H9 (cell line): Measurements from ENCODE around the gene ERVMER34-1. TPM values are rescaled to one million over a fixed set of nuclear protein-coding genes. Genes with fewer than 3 reads are reported as not detected.

Experiments used
- DNase-seq: peaks from one replicate; pipeline ENCODE4 v3.0.0-alpha.2; 2017
- H2AFZ ChIP-seq: one replicate; pipeline ENCODE4 v1.6.1; 2013; ENCODE audit warnings: mild to moderate bottlenecking, low read length, control low read depth, moderate library complexity
- H2AK5ac ChIP-seq: 2 replicates; pipeline ENCODE4 v1.6.1; 2013; ENCODE audit warnings: low read length, control low read depth, mixed read lengths; ENCODE audit not compliant: insufficient read length
- H2BK120ac ChIP-seq: one replicate; pipeline ENCODE4 v1.6.1; 2013; ENCODE audit warnings: low read depth, mild to moderate bottlenecking, low read length, control low read depth, inconsistent platforms; ENCODE audit not compliant: poor library complexity, severe bottlenecking
- H2BK12ac ChIP-seq: 2 replicates; pipeline ENCODE4 v1.6.1; 2013; ENCODE audit warnings: low read length, control low read depth, mixed read lengths, low read depth; ENCODE audit not compliant: insufficient read length
- H2BK15ac ChIP-seq: 2 replicates; pipeline ENCODE4 v1.6.1; 2013; ENCODE audit warnings: low read depth, low read length, control low read depth
- H2BK20ac ChIP-seq: one replicate; pipeline ENCODE4 v1.6.1; 2013; ENCODE audit warnings: low read depth, mild to moderate bottlenecking, low read length, control low read depth, inconsistent platforms; ENCODE audit not compliant: poor library complexity, severe bottlenecking
- H2BK5ac ChIP-seq: 2 replicates; pipeline ENCODE4 v1.6.1; 2013; ENCODE audit warnings: low read length, control low read depth, mixed read lengths; ENCODE audit not compliant: insufficient read length
- H3K14ac ChIP-seq: 2 replicates; pipeline ENCODE4 v1.6.1; 2013; ENCODE audit warnings: low read length, control low read depth; ENCODE audit not compliant: insufficient read depth
- H3K18ac ChIP-seq: 2 replicates; pipeline ENCODE4 v1.6.1; 2013; ENCODE audit warnings: low read depth, mild to moderate bottlenecking, mixed read lengths, low read length, control low read depth; ENCODE audit not compliant: insufficient read length
- H3K23ac ChIP-seq: 2 replicates; pipeline ENCODE4 v1.6.1; 2013; ENCODE audit warnings: low read length, control low read depth, mixed read lengths, low read depth; ENCODE audit not compliant: insufficient read length
- H3K23me2 ChIP-seq: 2 replicates; pipeline ENCODE4 v1.6.1; 2013; ENCODE audit warnings: low read depth, mild to moderate bottlenecking, mixed read lengths, low read length, control low read depth; ENCODE audit not compliant: insufficient read length, poor library complexity, severe bottlenecking
- H3K27ac ChIP-seq: 2 replicates; pipeline ENCODE4 v1.5.1; 2013; ENCODE audit warnings: low read length, control low read depth, mixed read lengths, low read depth; ENCODE audit not compliant: insufficient read length
- H3K27me3 ChIP-seq: 2 replicates; pipeline ENCODE4 v1.6.1; 2013; ENCODE audit warnings: low read length, control low read depth, inconsistent platforms; ENCODE audit not compliant: insufficient read depth
- H3K4ac ChIP-seq: 2 replicates; pipeline ENCODE4 v1.6.1; 2013; ENCODE audit warnings: low read depth, mild to moderate bottlenecking, control low read depth, inconsistent platforms, low read length, moderate library complexity
- H3K4me1 ChIP-seq: 2 replicates; pipeline ENCODE4 v1.6.1; 2013; ENCODE audit warnings: low read length, control low read depth, inconsistent platforms; ENCODE audit not compliant: insufficient read depth
- H3K4me2 ChIP-seq: 2 replicates; pipeline ENCODE4 v1.6.1; 2013; ENCODE audit warnings: low read length, control low read depth, mixed read lengths; ENCODE audit not compliant: insufficient read length, insufficient read depth
- H3K56ac ChIP-seq: 2 replicates; pipeline ENCODE4 v1.6.1; 2013; ENCODE audit warnings: low read depth, mild to moderate bottlenecking, mixed read lengths, low read length, control low read depth; ENCODE audit not compliant: insufficient read length
- H3K79me1 ChIP-seq: 2 replicates; pipeline ENCODE4 v1.6.1; 2013; ENCODE audit warnings: low read depth, mild to moderate bottlenecking, moderate library complexity, low read length, control low read depth, inconsistent platforms; ENCODE audit not compliant: insufficient read depth, poor library complexity, severe bottlenecking
- H3K79me2 ChIP-seq: 2 replicates; pipeline ENCODE4 v1.6.1; 2013; ENCODE audit warnings: low read length, control low read depth, inconsistent platforms; ENCODE audit not compliant: insufficient read depth
- H3K9ac ChIP-seq: 2 replicates; pipeline ENCODE4 v1.6.1; 2013; ENCODE audit warnings: low read length, control low read depth, mixed read lengths; ENCODE audit not compliant: insufficient read length; ENCODE audit errors: extremely low read depth
- H3K9me3 ChIP-seq: one replicate; pipeline ENCODE4 v1.6.1; 2013; ENCODE audit warnings: low read depth, low read length, inconsistent platforms; ENCODE audit not compliant: control insufficient read depth
- H3T11ph ChIP-seq: one replicate; pipeline ENCODE4 v1.6.1; 2013; ENCODE audit warnings: mild to moderate bottlenecking, low read length, control low read depth, inconsistent platforms
- H4K20me1 ChIP-seq: one replicate; pipeline ENCODE4 v1.6.1; 2013; ENCODE audit not compliant: control insufficient read depth, insufficient read length, insufficient read depth
- H4K5ac ChIP-seq: 2 replicates; pipeline ENCODE4 v1.6.1; 2013; ENCODE audit warnings: low read depth, mild to moderate bottlenecking, mixed read lengths, low read length, control low read depth; ENCODE audit not compliant: insufficient read length
- H4K8ac ChIP-seq: replicated peaks from 2 replicates; pipeline ENCODE4 v1.6.1; 2013; ENCODE audit warnings: low read length, control low read depth, mixed read lengths, low read depth; ENCODE audit not compliant: insufficient read length
- H4K91ac ChIP-seq: 2 replicates; pipeline ENCODE4 v1.6.1; 2013; ENCODE audit warnings: low read depth, mild to moderate bottlenecking, moderate library complexity, mixed read lengths, low read length, control low read depth; ENCODE audit not compliant: insufficient read length
- H3K27ac Mint-ChIP-seq, 3 experiments: 2 replicates in 2 of 3; 3 replicates in 1 of 3; pipeline ENCODE4 v1.8.0; 2020 to 2021; ENCODE audit warnings: mixed read lengths in 3 of 3, mild to moderate bottlenecking in 1 of 3, moderate library complexity in 1 of 3
- H3K27me3 Mint-ChIP-seq: 2 replicates; pipeline ENCODE4 v1.8.0; 2021; ENCODE audit warnings: low read depth, mild to moderate bottlenecking, moderate library complexity, mixed read lengths
- H3K36me3 Mint-ChIP-seq, 3 experiments: 2 replicates in 2 of 3; 3 replicates in 1 of 3; pipeline ENCODE4 v1.8.0; 2020 to 2021; ENCODE audit warnings: low read depth in 3 of 3, mixed read lengths in 3 of 3; ENCODE audit not compliant: insufficient read depth in 1 of 3
- H3K4me1 Mint-ChIP-seq, 2 experiments: 2 replicates each; pipeline ENCODE4 v1.8.0; 2020; ENCODE audit warnings: mixed read lengths in 2 of 2
- H3K4me3 Mint-ChIP-seq, 2 experiments: 2 replicates in 1 of 2; 3 replicates in 1 of 2; pipeline ENCODE4 v1.8.0; 2020 to 2021; ENCODE audit warnings: mild to moderate bottlenecking in 2 of 2, mixed read lengths in 2 of 2, moderate library complexity in 1 of 2
- H3K9me3 Mint-ChIP-seq, 2 experiments: 2 replicates in 1 of 2; 3 replicates in 1 of 2; pipeline ENCODE4 v1.8.0; 2020; ENCODE audit warnings: mild to moderate bottlenecking in 2 of 2, mixed read lengths in 2 of 2, moderate library complexity in 1 of 2
- WGBS: extraction: QIAGEN DNeasy Blood & Tissue Kit; methylation state at CpG from one replicate; pipeline ENCODE4 v1.1.7; 2013; ENCODE audit warnings: missing lambda C conversion rate, low lambda C conversion rate, mixed read lengths; ENCODE audit not compliant: insufficient read length; ENCODE audit errors: extremely low coverage; 5-methylcytosine and 5-hydroxymethylcytosine counted together
- total RNA-seq: library from RNA; stranded (reverse); gene quantifications from 2 replicates; pipeline ENCODE4 v1.2.1, GENCODE V29; 2021
- TF ChIP-seq, protein P1 (sequence below): fragments of 200-600 bp; sonication (generic); conservative IDR thresholded peaks from 3 replicates; pipeline ENCODE4 v1.8.0; 2021; ENCODE audit warnings: antibody characterized with exemption, mild to moderate bottlenecking

Gene ERVMER34-1
- total RNA-seq, 1 experiment from 2014 or later, result 14.4 TPM

DNA sequence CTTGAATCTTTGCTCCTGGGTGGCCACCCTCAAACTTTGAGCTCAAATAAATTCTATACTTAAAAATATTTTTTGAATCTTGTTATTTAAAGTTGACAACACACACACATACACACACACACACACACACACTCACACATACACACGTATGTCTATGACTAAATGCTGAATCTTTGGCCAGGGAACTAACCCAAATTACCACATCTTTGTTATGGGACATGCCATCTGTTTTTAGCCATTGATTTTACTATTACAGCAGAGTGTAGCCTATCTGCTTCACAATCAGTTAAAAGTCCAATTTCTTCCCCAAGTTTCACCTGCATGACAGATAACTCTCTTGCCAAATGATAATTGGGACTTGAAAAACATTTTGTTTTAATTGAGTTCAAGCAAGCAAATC, 47.1 kb downstream of the ERVMER34-1 start:
- H4K20me1 ChIP-seq, result no peaks in the 10 kb centered on the region
- H2BK20ac ChIP-seq, result no peak overlapping the region
- H2AFZ ChIP-seq, result no peak overlapping the region
- H3K14ac ChIP-seq, result no peak overlapping the region
- Mint-ChIP-seq H3K27ac (no peak overlapping the region), H3K27me3 (no peaks in the 10 kb centered on the region), H3K36me3 (no peaks in the 10 kb centered on the region), H3K4me3 (no peak overlapping the region), H3K4me1 (peaks cover 10 to 15% of the 10 kb centered on the region in 2 experiments), H3K9me3 (no peaks in the 10 kb centered on the region)
- H3K79me2 ChIP-seq, result no peaks in the 10 kb centered on the region
- no peak overlapping the region for H3K4me2 ChIP-seq
- no peak overlapping the region for H3K56ac ChIP-seq
- no peak overlapping the region for H2BK15ac ChIP-seq
- no peaks in the 10 kb centered on the region for H3K23me2 ChIP-seq
- no peak overlapping the region for H2BK12ac ChIP-seq
- no peak overlapping the region for H4K91ac ChIP-seq
- WGBS, result no CpG with 5 or more reads among the region's 1 CpG
- no peak overlapping the region for H4K5ac ChIP-seq
- H3K4ac ChIP-seq, result no peak overlapping the region
- TF ChIP-seq, protein P1, sequence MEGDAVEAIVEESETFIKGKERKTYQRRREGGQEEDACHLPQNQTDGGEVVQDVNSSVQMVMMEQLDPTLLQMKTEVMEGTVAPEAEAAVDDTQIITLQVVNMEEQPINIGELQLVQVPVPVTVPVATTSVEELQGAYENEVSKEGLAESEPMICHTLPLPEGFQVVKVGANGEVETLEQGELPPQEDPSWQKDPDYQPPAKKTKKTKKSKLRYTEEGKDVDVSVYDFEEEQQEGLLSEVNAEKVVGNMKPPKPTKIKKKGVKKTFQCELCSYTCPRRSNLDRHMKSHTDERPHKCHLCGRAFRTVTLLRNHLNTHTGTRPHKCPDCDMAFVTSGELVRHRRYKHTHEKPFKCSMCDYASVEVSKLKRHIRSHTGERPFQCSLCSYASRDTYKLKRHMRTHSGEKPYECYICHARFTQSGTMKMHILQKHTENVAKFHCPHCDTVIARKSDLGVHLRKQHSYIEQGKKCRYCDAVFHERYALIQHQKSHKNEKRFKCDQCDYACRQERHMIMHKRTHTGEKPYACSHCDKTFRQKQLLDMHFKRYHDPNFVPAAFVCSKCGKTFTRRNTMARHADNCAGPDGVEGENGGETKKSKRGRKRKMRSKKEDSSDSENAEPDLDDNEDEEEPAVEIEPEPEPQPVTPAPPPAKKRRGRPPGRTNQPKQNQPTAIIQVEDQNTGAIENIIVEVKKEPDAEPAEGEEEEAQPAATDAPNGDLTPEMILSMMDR, result no peak
- H2BK120ac ChIP-seq, result no peak overlapping the region
- no peak overlapping the region for H3K18ac ChIP-seq
- DNase-seq, result no peak
- no peak overlapping the region for H2BK5ac ChIP-seq
- no peaks in the 10 kb centered on the region for H3K9me3 ChIP-seq
- no peaks in the 10 kb centered on the region for H3K79me1 ChIP-seq
- no peaks in the 10 kb centered on the region for H3K27me3 ChIP-seq
- H2AK5ac ChIP-seq, result no peak overlapping the region
- H3K9ac ChIP-seq, result no peak overlapping the region
- no peak overlapping the region for H3T11ph ChIP-seq
- no peak overlapping the region for H3K27ac ChIP-seq
- H3K4me1 ChIP-seq, result no peaks in the 10 kb centered on the region
- no peak overlapping the region for H4K8ac ChIP-seq
- H3K23ac ChIP-seq, result no peak overlapping the region
